PC-3 (cell line): ENCODE data around the gene BCAT1. TPM values are rescaled to one million over a fixed set of nuclear protein-coding genes. Genes with fewer than 3 reads are reported as not detected.
A peak's percentile ranks its signal among the peaks of the same experiment; 100 is the strongest.

Source experiments
- ATAC-seq: fragments of 200-7000 bp; cut with Tn5 transposase; 2 replicates; pipeline ENCODE4 v1.9.1; 2020; ENCODE audit warnings: mild to moderate bottlenecking, moderate library complexity
- BruUV-seq: library from RNA; stranded (reverse); fragments of 400-500 nt; replicated peaks from 2 replicates; lab custom pipeline; 2021; lab: Mats Ljungman, UMichigan
- CTCF ChIA-PET: fragments of 300-600 bp; sonication (Branson Sonifier 250); formaldehyde crosslinking; loops from one replicate; lab custom pipeline; 2022; ENCODE audit warnings: antibody characterized with exemption; lab: Charles Lee
- POLR2A ChIA-PET: fragments of 300-600 bp; sonication (Branson Sonifier 250); formaldehyde crosslinking; loops from one replicate; lab custom pipeline; 2022; ENCODE audit warnings: antibody characterized with exemption; ENCODE audit not compliant: unreplicated experiment; lab: Charles Lee
- DNase-seq: peaks from one replicate; pipeline ENCODE4 v3.0.0-alpha.2; 2015
- H2AFZ ChIP-seq: fragments of 300-600 bp; sonication (generic); 2 replicates; pipeline ENCODE4 v1.6.0; 2016; ENCODE audit warnings: antibody characterized with exemption, low read length
- H3F3A ChIP-seq: fragments of 300-600 bp; sonication (generic); one replicate; pipeline ENCODE4 v1.6.0; 2017; ENCODE audit warnings: antibody characterized with exemption, low read length, control low read depth, mild to moderate bottlenecking; ENCODE audit not compliant: unreplicated experiment
- H3K27ac ChIP-seq: fragments of 300-600 bp; sonication (generic); 2 replicates; pipeline ENCODE4 v1.5.1; 2016; ENCODE audit warnings: mild to moderate bottlenecking, low read length
- H3K27me3 ChIP-seq: fragments of 300-600 bp; sonication (generic); 2 replicates; pipeline ENCODE4 v1.6.1; 2016; ENCODE audit warnings: low read length, mixed read lengths
- H3K36me3 ChIP-seq: fragments of 300-600 bp; sonication (generic); 2 replicates; pipeline ENCODE4 v1.6.1; 2016; ENCODE audit warnings: low read depth, mixed run types, low read length, mixed read lengths
- H3K4me1 ChIP-seq: fragments of 300-600 bp; sonication (generic); 2 replicates; pipeline ENCODE4 v1.5.1; 2016; ENCODE audit warnings: low read length; ENCODE audit not compliant: insufficient read depth
- H3K4me2 ChIP-seq: fragments of 300-600 bp; sonication (generic); 2 replicates; pipeline ENCODE4 v1.6.0; 2016; ENCODE audit warnings: low read length
- H3K4me3 ChIP-seq: fragments of 300-600 bp; sonication (generic); 2 replicates; pipeline ENCODE4 v1.5.1; 2016; ENCODE audit warnings: mild to moderate bottlenecking, low read length, mixed read lengths
- H3K79me2 ChIP-seq: fragments of 300-600 bp; sonication (generic); 2 replicates; pipeline ENCODE4 v1.6.1; 2017; ENCODE audit warnings: low read length, mixed read lengths
- H3K9ac ChIP-seq: fragments of 300-600 bp; sonication (generic); 2 replicates; pipeline ENCODE4 v1.6.0; 2016; ENCODE audit warnings: mild to moderate bottlenecking, low read length
- H3K9me2 ChIP-seq: fragments of 300-600 bp; sonication (generic); replicated peaks from 2 replicates; pipeline ENCODE4 v1.6.1; 2016; ENCODE audit warnings: mixed run types, low read length, mixed read lengths
- H3K9me3 ChIP-seq: fragments of 300-600 bp; sonication (generic); 2 replicates; pipeline ENCODE4 v1.6.1; 2016; ENCODE audit warnings: low read length, mixed read lengths
- H4K20me1 ChIP-seq: fragments of 300-600 bp; sonication (generic); 2 replicates; pipeline ENCODE4 v1.6.1; 2016; ENCODE audit warnings: low read length, mixed read lengths
- CTCF ChIP-seq: fragments of 300-600 bp; sonication (generic); conservative IDR thresholded peaks from 2 replicates; pipeline ENCODE4 v1.5.1; 2017; ENCODE audit warnings: antibody characterized with exemption, low read depth, mild to moderate bottlenecking, low read length
- EZH2 ChIP-seq: fragments of 300-600 bp; sonication (generic); IDR thresholded peaks from one replicate; pipeline ENCODE4 v1.6.1; 2017; ENCODE audit warnings: antibody characterized with exemption, mild to moderate bottlenecking, low read length; ENCODE audit not compliant: unreplicated experiment
- EZH2phosphoT487 ChIP-seq: fragments of 300-600 bp; sonication (generic); IDR thresholded peaks from 2 replicates; pipeline ENCODE4 v1.6.1; 2018; ENCODE audit warnings: mild to moderate bottlenecking, antibody characterized with exemption, low read length, borderline replicate concordance
- intact Hi-C: fragments of 100-400 bp; cut with micrococcal nuclease; formaldehyde crosslinking; loops from 2 replicates; pipeline ENCODE4 v1.9.0; 2023
- total RNA-seq: library from RNA; depleted of rRNA; stranded (reverse); fragments of >200 nt; gene quantifications from 2 replicates; pipeline ENCODE4 v1.2.3, GENCODE V29; 2014

The BCAT1 gene
- total RNA-seq, 1 experiment from 2014 or later, result not detected

GRCh38 chr12:24993793-24994192, 44.9 kb upstream of the BCAT1 start:
- Histone ChIP-seq H3K36me3 (no peaks in the 10 kb centered on the region), H3K9me2 (no peaks in the 10 kb centered on the region), H3K4me1 (no peaks in the 10 kb centered on the region), H3K27me3 (peaks cover 20% of the 10 kb centered on the region), H3K79me2 (no peaks in the 10 kb centered on the region), H3K27ac (no peak overlapping the region), H3K9ac (no peak overlapping the region), H4K20me1 (no peaks in the 10 kb centered on the region), H3K4me2 (no peak overlapping the region), H2AFZ (no peak overlapping the region), H3K9me3 (no peaks in the 10 kb centered on the region), H3K4me3 (no peak overlapping the region), H3F3A (no peaks in the 10 kb centered on the region)
- no peak for TF ChIP-seq EZH2phosphoT487
- TF ChIP-seq EZH2, result no peak
- no peak for TF ChIP-seq CTCF
- DNase-seq (no peak), ATAC-seq (no peak)
- no TSS peak for BruUV-seq
- intact Hi-C loops, result no loop called here
- ChIA-PET CTCF (no interaction called here), POLR2A (no interaction called here)

DNA sequence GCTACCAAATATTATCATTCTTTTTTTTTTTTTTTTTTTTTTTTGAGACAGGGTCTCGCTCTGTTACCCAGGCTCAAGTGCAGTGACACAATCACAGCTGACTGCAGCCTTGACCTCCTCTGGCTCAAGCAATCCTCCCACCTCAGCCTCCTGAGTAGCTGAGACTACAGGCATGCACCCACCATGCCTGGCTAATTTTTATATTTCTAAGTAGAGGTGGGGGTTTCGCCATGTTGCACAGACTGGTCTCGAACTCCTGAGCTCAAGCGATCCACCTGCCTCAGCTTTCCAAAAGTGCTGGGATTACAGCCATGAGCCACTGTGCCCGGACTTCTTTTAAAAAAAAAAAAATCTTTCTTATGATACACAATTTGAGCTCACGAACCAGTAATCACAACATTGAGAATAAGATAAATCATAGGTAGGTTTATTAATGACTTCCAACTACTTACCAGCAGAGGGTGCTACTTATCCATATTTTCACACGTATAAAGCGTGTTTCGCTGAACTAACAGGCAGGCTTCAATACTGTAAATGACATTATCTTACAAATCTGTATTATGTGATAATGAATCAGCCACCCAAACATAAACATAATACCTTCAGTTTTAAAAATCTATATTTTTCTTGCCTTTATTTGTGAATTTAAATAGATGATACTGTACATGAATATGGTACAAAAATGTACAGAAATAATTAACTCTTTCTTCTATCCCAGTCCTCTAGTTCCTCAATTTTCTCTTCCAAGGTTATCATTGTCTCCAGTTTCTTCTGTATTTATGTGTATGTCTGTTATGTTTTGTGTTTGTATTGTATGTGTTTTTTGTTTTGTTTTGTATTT, 42.5 kb upstream of the BCAT1 start:
- BruUV-seq, result no TSS peak
- Histone ChIP-seq H3K9me2 (no peaks in the 10 kb centered on the region), H4K20me1 (no peaks in the 10 kb centered on the region), H3K79me2 (no peaks in the 10 kb centered on the region), H3K4me1 (no peaks in the 10 kb centered on the region), H3K4me2 (no peak overlapping the region), H3K27me3 (peaks cover 13% of the 10 kb centered on the region), H3K36me3 (no peaks in the 10 kb centered on the region), H2AFZ (no peak overlapping the region), H3F3A (no peaks in the 10 kb centered on the region), H3K4me3 (no peak overlapping the region), H3K9ac (no peak overlapping the region), H3K9me3 (no peaks in the 10 kb centered on the region), H3K27ac (no peak overlapping the region)
- DNase-seq (peak; percentile 65), ATAC-seq (peak; percentile 54)
- ChIA-PET CTCF (interaction anchor here (0.5 to 1.2 kb wide), 2 partner anchors 164 to 396 kb away, joined by 3 to 4 read pairs; no protein-coding TSS in a partner anchor), POLR2A (interaction anchor here (0.6 kb wide), 1 partner anchor 8 kb away, joined by 3 read pairs; no protein-coding TSS in a partner anchor)
- TF ChIP-seq CTCF (peak; percentile 62), EZH2 (no peak)
- intact Hi-C loops, result loop anchor here (1.0 kb wide), 1 partner anchor 139 kb away; no protein-coding TSS in a partner anchor

DNA sequence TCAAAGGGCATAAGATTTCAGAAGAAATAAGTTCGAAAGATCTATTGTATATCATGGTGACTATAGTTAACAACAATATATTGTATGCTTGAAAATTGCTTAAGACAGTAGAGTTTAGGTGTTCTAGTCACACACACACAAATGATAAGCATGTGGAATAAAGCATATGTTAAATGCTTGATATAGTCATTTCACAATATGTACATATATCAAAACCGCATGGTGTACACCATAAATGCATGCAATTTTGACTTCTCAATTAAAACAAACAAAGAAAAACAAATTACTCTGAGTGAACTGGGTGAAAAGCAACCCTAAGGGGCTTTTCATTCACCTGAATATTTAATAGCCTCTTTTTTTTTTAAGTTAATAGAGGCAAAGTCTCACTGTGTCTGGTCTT, 40.3 kb upstream of the BCAT1 start:
- no peak for DNase-seq
- Histone ChIP-seq H3K27me3 (no peaks in the 10 kb centered on the region), H2AFZ (no peak overlapping the region), H3K9me3 (no peaks in the 10 kb centered on the region), H3K9ac (no peak overlapping the region), H3K36me3 (no peaks in the 10 kb centered on the region), H3K4me1 (no peaks in the 10 kb centered on the region), H3K4me3 (no peak overlapping the region), H3K9me2 (no peaks in the 10 kb centered on the region), H3K79me2 (no peaks in the 10 kb centered on the region), H3K27ac (no peak overlapping the region), H3K4me2 (no peak overlapping the region), H3F3A (no peaks in the 10 kb centered on the region), H4K20me1 (no peaks in the 10 kb centered on the region)
- no TSS peak for BruUV-seq
- no peak for ATAC-seq
- ChIA-PET POLR2A (no interaction called here), CTCF (no interaction called here)
- TF ChIP-seq EZH2, result no peak
- TF ChIP-seq EZH2phosphoT487, result no peak
- TF ChIP-seq CTCF, result no peak
- intact Hi-C loops, result no loop called here
